ENCODE results near the gene KCTD13.
"Not testable (repeated sequence)": the region's sequence is repeated elsewhere in the genome, so short reads cannot be mapped to it uniquely, and the experiment has no call there.

GRCh38 chr16:29889372-29889771 lies 36.7 kb downstream of the KCTD13 start:
- not testable (repeated sequence) for TF ChIP-seq CTCF, POLR2A (IDR thresholded peaks at IDR 0.05)

All from body of pancreas (tissue), 4 donors.